Measurements from ENCODE around the gene AP4S1.

Gene AP4S1

DNA sequence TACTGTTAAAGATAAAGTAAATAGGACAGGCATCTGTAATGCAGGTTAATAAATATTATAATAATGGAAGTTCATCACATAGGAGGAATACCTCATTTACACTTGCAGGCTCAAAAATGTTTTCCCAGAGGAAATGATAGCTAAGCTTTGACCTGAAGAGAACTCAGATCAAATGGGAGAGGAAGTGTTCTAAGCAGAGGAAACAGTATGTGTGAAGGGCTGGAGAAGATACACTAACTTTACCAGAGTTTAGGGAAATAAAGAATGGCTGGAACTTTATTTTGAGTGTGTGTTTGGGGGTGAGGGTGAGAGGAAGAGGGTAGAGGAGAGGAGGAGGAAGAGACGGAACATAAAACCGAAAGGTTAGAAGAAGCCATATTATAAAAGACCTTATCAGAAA, 34.0 kb upstream of the AP4S1 start:
- DNase-seq (ENCODE audit: insufficient read length, low spot score) (no peak), FAIRE-seq (no peak)
- TF ChIP-seq SPI1 (IDR thresholded peaks at IDR 0.05; ENCODE audit: low read depth, low read length) = peak; percentile 27; the same call in 1 of the 2 replicates
- TF ChIP-seq PAX5 (IDR thresholded peaks at IDR 0.05; ENCODE audit: insufficient read depth, low read length, severe bottlenecking) = no peak

DNA sequence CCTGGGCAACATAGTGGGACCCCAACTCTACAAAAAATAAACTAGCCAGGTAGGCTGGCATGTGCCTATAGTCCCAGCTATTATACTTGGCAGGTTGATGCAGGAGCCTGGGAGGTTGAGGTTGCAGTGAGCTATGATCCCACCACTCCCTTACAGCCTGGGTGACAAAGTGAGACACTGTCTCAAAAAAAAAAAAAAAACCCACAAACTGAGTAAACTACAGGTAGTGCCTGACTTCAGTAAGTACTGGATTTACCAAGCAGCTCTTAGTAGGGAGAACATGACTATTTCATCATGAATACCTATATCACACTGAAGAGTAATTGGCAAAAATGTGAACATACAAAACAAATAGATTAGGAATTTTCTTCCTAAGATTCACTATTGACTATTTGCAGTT, 32.4 kb upstream of the AP4S1 start:
- TF ChIP-seq POU2F2 (IDR thresholded peaks at IDR 0.05; ENCODE audit: low read depth, low read length) (no peak), TAF1 (IDR thresholded peaks at IDR 0.05; ENCODE audit: low read depth, low read length) (no peak)
- no peak for FAIRE-seq

DNA sequence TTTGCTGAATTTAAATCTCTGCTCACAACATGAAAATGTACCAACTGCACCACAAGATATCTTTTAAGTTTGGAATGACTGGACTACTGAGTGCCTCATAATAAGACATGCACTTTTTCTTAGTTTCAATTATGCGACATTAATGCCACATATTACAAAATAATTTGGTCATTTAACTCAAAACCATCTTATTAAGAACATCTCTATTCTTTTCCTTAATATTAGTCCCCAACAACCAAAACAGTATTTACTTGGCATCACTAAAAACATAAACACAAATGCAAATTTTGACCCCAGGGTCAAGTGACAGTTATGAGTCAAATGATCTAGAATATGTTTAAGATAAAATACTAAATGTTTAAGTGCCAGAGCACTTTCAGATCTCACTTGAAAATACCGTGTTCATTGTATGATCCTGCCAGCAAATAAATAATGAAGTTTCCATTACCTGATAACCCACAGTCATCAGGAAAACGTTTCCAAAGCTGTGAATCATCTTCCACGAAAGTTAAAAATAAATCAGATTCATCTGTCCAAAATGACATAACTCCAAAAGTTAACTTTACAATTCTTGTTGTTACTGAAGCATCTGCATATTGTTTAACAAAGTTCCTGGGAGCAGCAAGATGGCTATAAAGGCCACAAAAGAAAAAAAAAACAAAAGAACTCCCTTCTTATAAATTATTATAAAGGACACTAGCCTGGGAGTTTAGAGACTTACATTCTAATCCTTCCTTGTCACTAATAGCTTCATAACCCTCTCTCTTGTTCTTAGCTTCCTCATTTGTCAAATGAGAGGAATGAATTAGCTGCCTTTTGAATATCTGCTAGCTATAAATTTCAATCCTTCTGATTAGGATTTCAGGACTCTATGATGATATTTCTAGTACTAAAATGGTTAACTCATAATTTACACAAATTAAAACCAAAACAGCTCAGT, 30.5 kb upstream of the AP4S1 start:
- FAIRE-seq = peak; percentile 58

More for the DNA sequence above, 32.4 kb upstream of the AP4S1 start:
- DNase-seq (ENCODE audit: insufficient read length, low spot score) = no peak

DNA sequence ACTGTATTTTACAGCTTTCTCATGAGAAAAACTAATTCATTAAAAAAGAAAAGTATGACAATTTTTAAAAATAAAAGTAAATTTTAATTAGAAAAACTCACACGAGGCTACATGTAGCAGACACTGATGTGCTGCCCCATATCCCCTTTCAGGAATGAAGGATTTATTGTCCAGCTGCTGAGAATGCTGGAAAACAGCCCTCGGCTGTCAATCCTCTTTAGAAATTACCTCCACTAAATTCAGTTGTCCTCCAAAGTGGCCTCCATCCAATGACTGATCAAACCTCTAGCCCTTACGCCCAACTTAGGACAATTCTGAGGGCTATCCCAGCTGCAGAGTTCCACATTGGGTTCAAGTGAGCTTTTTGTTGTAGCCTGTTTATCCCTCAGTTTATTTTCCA, 29.8 kb upstream of the AP4S1 start:
- DNase-seq (ENCODE audit: insufficient read length, low spot score) (no peak), FAIRE-seq (no peak)
- TF ChIP-seq POU2F2 (IDR thresholded peaks at IDR 0.05; ENCODE audit: low read depth, low read length) = no peak

More for the DNA sequence above, 30.5 kb upstream of the AP4S1 start:
- TF ChIP-seq POLR2A (IDR thresholded peaks at IDR 0.05; ENCODE audit: low read depth, low read length) = no peak
- TF ChIP-seq POU2F2 (IDR thresholded peaks at IDR 0.05; ENCODE audit: low read depth, low read length) = 0 out of 2 replicates have a peak, but pooled peaks have one; percentile 37
- no peak for DNase-seq (ENCODE audit: insufficient read length, low spot score)

DNA sequence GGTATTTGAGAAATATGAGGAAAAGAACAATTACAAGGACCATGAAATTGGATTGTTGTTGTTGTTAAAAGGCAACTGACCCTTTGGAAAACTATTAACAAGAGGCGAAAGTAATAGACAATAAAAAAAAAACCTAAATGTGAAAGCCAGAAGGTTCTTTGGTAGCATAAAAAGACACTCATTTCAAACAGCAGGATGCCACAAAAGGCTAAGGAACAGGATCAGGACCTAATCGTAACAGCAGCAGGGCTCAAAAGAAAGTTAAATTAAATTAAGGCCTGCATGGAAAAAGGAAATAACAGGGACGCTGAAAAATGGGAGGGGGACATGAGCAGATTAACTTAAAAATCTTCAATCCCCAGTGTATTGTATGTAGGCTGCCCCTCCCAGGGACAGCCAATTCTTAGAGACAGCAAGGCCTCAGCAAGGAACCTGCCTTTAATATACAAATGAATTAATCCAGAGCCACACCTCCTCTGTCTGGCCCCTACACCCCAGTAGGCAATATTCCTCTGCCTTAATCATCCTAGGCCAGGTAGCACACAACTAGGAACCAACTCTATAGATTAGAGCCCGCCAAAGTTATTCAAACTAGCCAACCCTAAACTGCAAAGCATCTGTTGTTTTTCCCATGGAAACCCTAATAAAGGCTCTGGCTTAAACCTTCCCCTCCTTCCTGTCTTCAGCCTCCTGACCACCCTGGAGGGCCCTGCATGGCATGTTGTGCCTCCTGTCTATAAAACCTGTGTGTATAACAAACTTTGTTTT, 28.4 kb upstream of the AP4S1 start:
- TF ChIP-seq PAX5 (IDR thresholded peaks at IDR 0.05; ENCODE audit: insufficient read depth, low read length, severe bottlenecking) = no peak
- TF ChIP-seq POLR2AphosphoS5 (IDR thresholded peaks at IDR 0.05; ENCODE audit: low read depth, low read length) = no peak
- no peak for TF ChIP-seq POU2F2 (IDR thresholded peaks at IDR 0.05; ENCODE audit: low read depth, low read length)
- TF ChIP-seq TAF1 (IDR thresholded peaks at IDR 0.05; ENCODE audit: low read depth, low read length) = no peak
- TF ChIP-seq POLR2A (IDR thresholded peaks at IDR 0.05; ENCODE audit: low read depth, low read length) = no peak
- TF ChIP-seq SPI1 (IDR thresholded peaks at IDR 0.05; ENCODE audit: low read depth, low read length) = no peak
- FAIRE-seq (no peak), DNase-seq (ENCODE audit: insufficient read length, low spot score) (no peak)

DNA sequence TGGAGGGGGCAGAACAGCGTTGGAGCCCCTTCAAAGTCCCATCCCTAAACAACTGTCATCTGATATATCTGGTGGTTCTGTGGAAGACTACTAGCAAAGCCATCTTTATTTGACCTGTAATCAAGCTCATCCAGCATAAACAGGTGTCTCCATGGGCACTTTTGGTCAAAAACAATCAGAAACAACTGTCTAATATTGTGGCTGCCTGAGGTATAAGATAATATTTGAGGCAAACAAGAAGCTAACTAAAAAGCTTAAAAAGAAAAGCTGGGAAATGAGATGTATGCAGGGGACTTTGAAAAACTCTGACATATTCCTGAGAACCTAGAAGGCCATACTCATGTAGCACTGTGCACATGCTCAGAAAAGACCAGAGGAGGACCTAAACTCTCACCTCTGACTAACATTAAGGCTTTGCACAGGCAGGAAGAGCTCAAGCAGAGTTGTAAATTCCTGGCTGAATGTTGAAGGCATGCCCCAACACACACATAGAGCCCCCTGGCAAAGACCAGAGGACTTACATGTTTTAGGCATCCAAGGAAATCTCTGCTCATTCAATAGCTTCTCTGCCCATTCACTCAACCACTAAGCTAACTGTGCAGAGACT, 27.2 kb upstream of the AP4S1 start:
- FAIRE-seq (no peak), DNase-seq (ENCODE audit: insufficient read length, low spot score) (no peak)
- TF ChIP-seq POLR2AphosphoS5 (IDR thresholded peaks at IDR 0.05; ENCODE audit: low read depth, low read length) = no peak
- no peak for TF ChIP-seq SPI1 (IDR thresholded peaks at IDR 0.05; ENCODE audit: low read depth, low read length)
- TF ChIP-seq POU2F2 (IDR thresholded peaks at IDR 0.05; ENCODE audit: low read depth, low read length) = no peak
- TF ChIP-seq POLR2A (IDR thresholded peaks at IDR 0.05; ENCODE audit: low read depth, low read length) = no peak

DNA sequence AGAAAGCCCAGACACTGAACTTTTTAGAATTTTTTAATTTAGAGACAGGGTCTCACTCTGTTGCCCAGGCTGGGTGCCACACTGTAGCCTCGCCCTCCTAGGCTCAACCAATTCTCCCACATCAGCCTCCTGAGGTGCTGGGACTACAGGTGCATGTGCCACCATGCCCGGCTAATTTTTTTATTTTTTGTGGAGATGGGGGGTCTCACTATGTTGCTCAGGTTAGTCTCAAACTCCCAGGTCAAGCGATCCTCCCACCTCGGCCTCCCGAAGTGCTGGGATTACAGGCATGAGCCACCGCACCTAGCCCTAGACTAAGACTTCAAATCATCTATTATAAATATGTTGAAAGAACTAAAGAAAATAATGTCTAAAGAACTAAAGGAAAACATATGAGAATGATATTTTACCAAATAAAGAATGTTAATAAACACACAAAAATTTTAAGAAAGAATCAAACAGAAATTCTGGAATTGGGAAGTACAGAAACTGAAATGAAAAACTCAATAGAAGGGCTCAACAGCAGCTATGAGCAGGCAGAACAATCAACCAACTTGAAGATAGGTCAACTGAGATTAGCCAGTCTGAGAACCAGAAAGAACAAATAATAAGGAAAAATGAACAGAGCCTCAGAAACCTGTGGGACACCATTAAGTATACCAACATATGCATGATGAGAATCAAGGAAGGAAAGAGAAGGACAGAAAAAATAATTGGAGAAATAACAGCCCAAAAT, 26.2 kb upstream of the AP4S1 start:
- TF ChIP-seq TAF1 (IDR thresholded peaks at IDR 0.05; ENCODE audit: low read depth, low read length) = no peak
- no peak for TF ChIP-seq POU2F2 (IDR thresholded peaks at IDR 0.05; ENCODE audit: low read depth, low read length)
- TF ChIP-seq PAX5 (IDR thresholded peaks at IDR 0.05; ENCODE audit: insufficient read depth, low read length, severe bottlenecking) = no peak
- no peak for TF ChIP-seq POLR2AphosphoS5 (IDR thresholded peaks at IDR 0.05; ENCODE audit: low read depth, low read length)
- TF ChIP-seq POLR2A (IDR thresholded peaks at IDR 0.05; ENCODE audit: low read depth, low read length) = no peak
- no peak for TF ChIP-seq SPI1 (IDR thresholded peaks at IDR 0.05; ENCODE audit: low read depth, low read length)
- FAIRE-seq (no peak), DNase-seq (ENCODE audit: insufficient read length, low spot score) (no peak)

DNA sequence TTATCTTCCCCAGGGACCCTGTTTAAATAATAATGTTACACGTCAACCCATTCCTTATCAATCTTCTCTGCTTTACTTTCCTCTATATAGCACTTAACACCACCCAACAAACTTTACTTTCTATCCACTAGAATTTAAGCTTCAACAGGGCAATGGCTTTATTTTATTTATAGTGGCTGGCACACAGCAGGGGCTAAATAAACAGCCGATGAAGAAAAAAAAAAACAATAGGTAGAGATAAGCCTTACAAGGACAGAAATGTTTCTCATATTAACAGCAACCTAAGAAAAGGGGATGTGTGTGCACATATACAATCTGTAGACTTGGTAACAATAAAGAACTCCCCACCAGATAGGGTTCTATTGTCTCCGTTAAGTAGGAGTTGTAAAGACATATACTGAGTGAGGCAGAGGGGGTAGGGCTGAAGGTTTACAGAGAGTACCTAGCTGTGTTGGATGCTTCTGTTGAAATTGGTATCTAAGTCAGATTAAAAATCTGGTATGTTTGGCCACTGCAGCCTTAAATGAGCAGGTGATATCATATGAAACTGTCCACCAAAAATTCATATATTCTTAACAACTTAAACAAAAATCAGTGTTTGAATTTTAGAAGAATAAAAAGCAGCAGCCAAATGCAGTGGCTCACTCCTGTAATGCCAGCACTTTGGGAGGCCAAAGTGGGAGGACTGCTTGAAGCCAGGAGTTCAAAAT, 24.7 kb upstream of the AP4S1 start:
- TF ChIP-seq TAF1 (IDR thresholded peaks at IDR 0.05; ENCODE audit: low read depth, low read length) (no peak), PAX5 (IDR thresholded peaks at IDR 0.05; ENCODE audit: insufficient read depth, low read length, severe bottlenecking) (no peak), POU2F2 (IDR thresholded peaks at IDR 0.05; ENCODE audit: low read depth, low read length) (no peak), POLR2AphosphoS5 (IDR thresholded peaks at IDR 0.05; ENCODE audit: low read depth, low read length) (no peak), SPI1 (IDR thresholded peaks at IDR 0.05; ENCODE audit: low read depth, low read length) (no peak), POLR2A (IDR thresholded peaks at IDR 0.05; ENCODE audit: low read depth, low read length) (no peak)
- no peak for DNase-seq (ENCODE audit: insufficient read length, low spot score)

DNA sequence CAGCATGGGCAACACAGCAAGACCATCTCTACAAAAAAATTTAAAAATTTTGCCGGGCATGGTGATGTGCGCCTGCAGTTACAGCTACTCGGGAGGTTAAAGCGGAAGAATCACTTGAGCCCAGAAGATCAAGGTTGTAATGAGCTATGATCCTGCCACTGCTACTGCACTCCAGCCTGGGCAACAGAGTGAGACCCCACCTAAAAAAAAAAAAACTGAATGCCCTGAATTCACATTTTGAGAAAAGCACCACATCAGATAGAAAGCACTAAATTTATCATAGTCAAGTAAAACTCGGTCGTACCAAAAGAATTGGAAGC, 24.1 kb upstream of the AP4S1 start:
- FAIRE-seq (no peak), DNase-seq (ENCODE audit: insufficient read length, low spot score) (no peak)
- TF ChIP-seq POU2F2 (IDR thresholded peaks at IDR 0.05; ENCODE audit: low read depth, low read length) = no peak
- TF ChIP-seq SPI1 (IDR thresholded peaks at IDR 0.05; ENCODE audit: low read depth, low read length) = no peak
- TF ChIP-seq POLR2A (IDR thresholded peaks at IDR 0.05; ENCODE audit: low read depth, low read length) = no peak

More for the DNA sequence above, 24.7 kb upstream of the AP4S1 start:
- FAIRE-seq = no peak
